Fibroblast of lung (primary cell): ENCODE data around the gene LTN1.

Experiments
- CTCF ChIP-seq, 2 donors: IDR thresholded peaks in 1 of 2; conservative IDR thresholded peaks in 1 of 2; 1 replicate in 1 of 2; 2 replicates in 1 of 2; pipeline ENCODE4 v1.5.1; 2011 to 2012; ENCODE audit warnings: low read length in 2 of 2, control low read depth in 1 of 2, inconsistent platforms in 1 of 2, low read depth in 1 of 2, mild to moderate bottlenecking in 1 of 2
- EZH2 ChIP-seq: IDR thresholded peaks from 2 replicates; pipeline ENCODE4 v1.5.1; 2012; ENCODE audit warnings: low read length, control low read depth, mild to moderate bottlenecking; ENCODE audit errors: missing control alignments

GRCh38 chr21:29033871-29034270, 41.2 kb upstream of the LTN1 start:
- TF ChIP-seq CTCF (conservative IDR thresholded peaks at IDR 0.05 in 1 of 2, IDR thresholded peaks at IDR 0.05 in 1 of 2; ENCODE audit: low read depth in 1 of 2, low read length in 2 of 2) (no peak), EZH2 (no peak)
